ENCODE data around the gene DMPK.

DNA sequence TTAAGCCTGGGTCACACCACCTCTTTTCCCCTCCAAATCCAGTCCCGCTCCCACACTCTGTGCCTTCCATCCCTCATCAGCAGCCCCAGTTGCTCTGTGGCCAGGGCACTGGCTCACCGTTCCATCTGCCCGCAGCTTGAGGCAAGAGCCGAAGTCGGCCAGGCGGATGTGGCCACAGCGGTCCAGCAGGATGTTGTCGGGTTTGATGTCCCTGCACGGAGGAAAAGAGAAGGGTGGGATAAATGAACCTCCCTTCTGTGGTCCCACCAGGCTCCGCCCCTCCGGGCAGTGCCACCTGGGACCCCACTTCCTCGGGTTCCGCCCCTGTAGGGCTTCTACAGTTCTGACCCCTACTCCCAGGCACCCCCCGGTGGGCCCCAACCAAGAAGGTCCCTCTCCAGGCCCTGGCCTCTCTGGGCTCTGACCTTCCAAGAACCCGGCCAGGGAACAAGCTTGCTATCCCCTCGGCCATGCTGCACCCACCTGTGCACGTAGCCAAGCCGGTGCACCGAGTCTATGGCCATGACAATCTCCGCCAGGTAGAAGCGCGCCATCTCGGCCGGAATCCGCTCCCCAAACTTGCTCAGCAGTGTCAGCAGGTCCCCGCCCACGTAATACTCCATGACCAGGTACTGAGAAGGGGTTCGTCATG, 4.2 kb downstream of the DMPK start:
- TF ChIP-seq GABPA (IDR thresholded peaks at IDR 0.05; ENCODE audit: low read depth), result no peak
- TF ChIP-seq CTCF (IDR thresholded peaks at IDR 0.05; ENCODE audit: insufficient read depth, low read length), result no peak
- no peak for TF ChIP-seq POLR2AphosphoS5 (IDR thresholded peaks at IDR 0.05; ENCODE audit: low read depth)
- TF ChIP-seq, protein P1, sequence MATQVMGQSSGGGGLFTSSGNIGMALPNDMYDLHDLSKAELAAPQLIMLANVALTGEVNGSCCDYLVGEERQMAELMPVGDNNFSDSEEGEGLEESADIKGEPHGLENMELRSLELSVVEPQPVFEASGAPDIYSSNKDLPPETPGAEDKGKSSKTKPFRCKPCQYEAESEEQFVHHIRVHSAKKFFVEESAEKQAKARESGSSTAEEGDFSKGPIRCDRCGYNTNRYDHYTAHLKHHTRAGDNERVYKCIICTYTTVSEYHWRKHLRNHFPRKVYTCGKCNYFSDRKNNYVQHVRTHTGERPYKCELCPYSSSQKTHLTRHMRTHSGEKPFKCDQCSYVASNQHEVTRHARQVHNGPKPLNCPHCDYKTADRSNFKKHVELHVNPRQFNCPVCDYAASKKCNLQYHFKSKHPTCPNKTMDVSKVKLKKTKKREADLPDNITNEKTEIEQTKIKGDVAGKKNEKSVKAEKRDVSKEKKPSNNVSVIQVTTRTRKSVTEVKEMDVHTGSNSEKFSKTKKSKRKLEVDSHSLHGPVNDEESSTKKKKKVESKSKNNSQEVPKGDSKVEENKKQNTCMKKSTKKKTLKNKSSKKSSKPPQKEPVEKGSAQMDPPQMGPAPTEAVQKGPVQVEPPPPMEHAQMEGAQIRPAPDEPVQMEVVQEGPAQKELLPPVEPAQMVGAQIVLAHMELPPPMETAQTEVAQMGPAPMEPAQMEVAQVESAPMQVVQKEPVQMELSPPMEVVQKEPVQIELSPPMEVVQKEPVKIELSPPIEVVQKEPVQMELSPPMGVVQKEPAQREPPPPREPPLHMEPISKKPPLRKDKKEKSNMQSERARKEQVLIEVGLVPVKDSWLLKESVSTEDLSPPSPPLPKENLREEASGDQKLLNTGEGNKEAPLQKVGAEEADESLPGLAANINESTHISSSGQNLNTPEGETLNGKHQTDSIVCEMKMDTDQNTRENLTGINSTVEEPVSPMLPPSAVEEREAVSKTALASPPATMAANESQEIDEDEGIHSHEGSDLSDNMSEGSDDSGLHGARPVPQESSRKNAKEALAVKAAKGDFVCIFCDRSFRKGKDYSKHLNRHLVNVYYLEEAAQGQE (IDR thresholded peaks at IDR 0.05; ENCODE audit: insufficient replicate concordance, low read depth), result no peak
